Nephron progenitor cell (in vitro differentiated cells): ENCODE measurements around the gene ZNF460.
A peak's percentile ranks its signal among the peaks of the same experiment; 100 is the strongest.

Experiments used
- DNase-seq: peaks from one replicate; pipeline ENCODE4 v3.0.0; 2021
- H3K27ac Mint-ChIP-seq: 2 replicates; pipeline ENCODE4 v1.8.0; 2021; ENCODE audit warnings: mild to moderate bottlenecking, moderate library complexity, mixed read lengths
- H3K27me3 Mint-ChIP-seq: 2 replicates; pipeline ENCODE4 v1.8.0; 2021; ENCODE audit warnings: mild to moderate bottlenecking, low read depth, mixed read lengths; ENCODE audit not compliant: poor library complexity
- H3K36me3 Mint-ChIP-seq: 2 replicates; pipeline ENCODE4 v1.8.0; 2021; ENCODE audit warnings: low read depth, mixed read lengths
- H3K4me1 Mint-ChIP-seq: 2 replicates; pipeline ENCODE4 v1.8.0; 2021; ENCODE audit warnings: mixed read lengths
- H3K4me3 Mint-ChIP-seq: 2 replicates; pipeline ENCODE4 v1.8.0; 2021; ENCODE audit warnings: mild to moderate bottlenecking, moderate library complexity, mixed read lengths
- H3K9me3 Mint-ChIP-seq: 2 replicates; pipeline ENCODE4 v1.8.0; 2021; ENCODE audit warnings: mild to moderate bottlenecking, moderate library complexity, mixed read lengths
- CTCF ChIP-seq: fragments of 200-600 bp; sonication (generic); IDR thresholded peaks from 2 replicates; pipeline ENCODE4 v1.5.0; 2021; ENCODE audit warnings: antibody characterized with exemption

ZNF460 gene

GRCh38 chr19:57319869-57320179 is 39.5 kb downstream of the ZNF460 start:
- peaks cover 33% of the 10 kb centered on the region for H3K27me3 Mint-ChIP-seq
- H3K27ac Mint-ChIP-seq: peak overlapping the region; percentile 97
- no peak for DNase-seq
- peaks cover 33% of the 10 kb centered on the region for H3K4me1 Mint-ChIP-seq
- no peak for TF ChIP-seq CTCF
- peaks cover 20% of the 10 kb centered on the region for H3K36me3 Mint-ChIP-seq
- no peaks in the 10 kb centered on the region for H3K9me3 Mint-ChIP-seq
- peak overlapping the region; percentile 93 for H3K4me3 Mint-ChIP-seq

- TF ChIP-seq CTCF: no peak
Observed at GRCh38 chr19:57320180-57321084, 40.1 kb downstream of the ZNF460 start, which contains the start of gene ZNF543. Gene ZNF543 (plus strand): TSS chr19:57320472. CDS start chr19:57320854, 382 bp downstream.

GRCh38 chr19:57321116-57321515 is 40.8 kb downstream of the ZNF460 start:
- Mint-ChIP-seq H3K27ac (peak overlapping the region; percentile 97), H3K4me1 (peaks cover 33% of the 10 kb centered on the region), H3K36me3 (peaks cover 33% of the 10 kb centered on the region), H3K27me3 (peaks cover 20% of the 10 kb centered on the region), H3K4me3 (peak overlapping the region; percentile 93), H3K9me3 (no peaks in the 10 kb centered on the region)
- DNase-seq: no peak
- no peak for TF ChIP-seq CTCF

More at GRCh38 chr19:57320180-57321084, 40.1 kb downstream of the ZNF460 start, which contains the start of gene ZNF543:
- H3K9me3 Mint-ChIP-seq: no peaks in the 10 kb centered on the region
- H3K27ac Mint-ChIP-seq: peak within 1 kb of the TSS; percentile 97
- peaks cover 33% of the 10 kb centered on the region for H3K4me1 Mint-ChIP-seq
- peak; percentile 95 for DNase-seq
- H3K36me3 Mint-ChIP-seq: peaks cover 26% of the 10 kb centered on the region
- H3K4me3 Mint-ChIP-seq: peak within 1 kb of the TSS; percentile 93
- H3K27me3 Mint-ChIP-seq: peaks cover 27% of the 10 kb centered on the region

GRCh38 chr19:57321751-57322150 is 41.5 kb downstream of the ZNF460 start:
- TF ChIP-seq CTCF: no peak
- Mint-ChIP-seq H3K9me3 (no peaks in the 10 kb centered on the region), H3K27ac (no peak overlapping the region), H3K4me3 (peak overlapping the region; percentile 93), H3K4me1 (peaks cover 33% of the 10 kb centered on the region), H3K36me3 (peaks cover 39% of the 10 kb centered on the region), H3K27me3 (peaks cover 14% of the 10 kb centered on the region)
- no peak for DNase-seq

- no peak for DNase-seq
- Mint-ChIP-seq H3K9me3 (peaks cover 15% of the 10 kb centered on the region), H3K4me3 (no peak overlapping the region), H3K4me1 (peaks cover 28% of the 10 kb centered on the region), H3K27ac (no peak overlapping the region), H3K27me3 (no peaks in the 10 kb centered on the region), H3K36me3 (peaks cover 71% of the 10 kb centered on the region)
- TF ChIP-seq CTCF: no peak
Observed at GRCh38 chr19:57324992-57325391, 44.7 kb downstream of the ZNF460 start.
